Measurements from ENCODE around the gene SHANK1. TPM values are rescaled to one million over a fixed set of nuclear protein-coding genes. Genes with fewer than 3 reads are reported as not detected.

Gene SHANK1
- total RNA-seq, 2 donors from 2014 or later: 0.22 to 0.29 TPM

GRCh38 chr19:50686310-50687032 is 33.1 kb downstream of the SHANK1 start:
- intact Hi-C loops (cut with DNase I): no loop called here
- no peaks in the 10 kb centered on the region for H3K9me3 ChIP-seq
- no peaks in the 10 kb centered on the region for H3K4me1 ChIP-seq
- H3K4me3 ChIP-seq: no peak overlapping the region
- H3K36me3 ChIP-seq: no peaks in the 10 kb centered on the region
- H3K9ac ChIP-seq (ENCODE audit: low read depth in 2 of 2, low read length in 2 of 2): no peak overlapping the region
- no peak overlapping the region for H3K27ac ChIP-seq
- H3K27me3 ChIP-seq: no peaks in the 10 kb centered on the region
- no peak for DNase-seq
- TF ChIP-seq, protein P1, sequence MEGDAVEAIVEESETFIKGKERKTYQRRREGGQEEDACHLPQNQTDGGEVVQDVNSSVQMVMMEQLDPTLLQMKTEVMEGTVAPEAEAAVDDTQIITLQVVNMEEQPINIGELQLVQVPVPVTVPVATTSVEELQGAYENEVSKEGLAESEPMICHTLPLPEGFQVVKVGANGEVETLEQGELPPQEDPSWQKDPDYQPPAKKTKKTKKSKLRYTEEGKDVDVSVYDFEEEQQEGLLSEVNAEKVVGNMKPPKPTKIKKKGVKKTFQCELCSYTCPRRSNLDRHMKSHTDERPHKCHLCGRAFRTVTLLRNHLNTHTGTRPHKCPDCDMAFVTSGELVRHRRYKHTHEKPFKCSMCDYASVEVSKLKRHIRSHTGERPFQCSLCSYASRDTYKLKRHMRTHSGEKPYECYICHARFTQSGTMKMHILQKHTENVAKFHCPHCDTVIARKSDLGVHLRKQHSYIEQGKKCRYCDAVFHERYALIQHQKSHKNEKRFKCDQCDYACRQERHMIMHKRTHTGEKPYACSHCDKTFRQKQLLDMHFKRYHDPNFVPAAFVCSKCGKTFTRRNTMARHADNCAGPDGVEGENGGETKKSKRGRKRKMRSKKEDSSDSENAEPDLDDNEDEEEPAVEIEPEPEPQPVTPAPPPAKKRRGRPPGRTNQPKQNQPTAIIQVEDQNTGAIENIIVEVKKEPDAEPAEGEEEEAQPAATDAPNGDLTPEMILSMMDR (IDR thresholded peaks at IDR 0.05): no peak

DNA sequence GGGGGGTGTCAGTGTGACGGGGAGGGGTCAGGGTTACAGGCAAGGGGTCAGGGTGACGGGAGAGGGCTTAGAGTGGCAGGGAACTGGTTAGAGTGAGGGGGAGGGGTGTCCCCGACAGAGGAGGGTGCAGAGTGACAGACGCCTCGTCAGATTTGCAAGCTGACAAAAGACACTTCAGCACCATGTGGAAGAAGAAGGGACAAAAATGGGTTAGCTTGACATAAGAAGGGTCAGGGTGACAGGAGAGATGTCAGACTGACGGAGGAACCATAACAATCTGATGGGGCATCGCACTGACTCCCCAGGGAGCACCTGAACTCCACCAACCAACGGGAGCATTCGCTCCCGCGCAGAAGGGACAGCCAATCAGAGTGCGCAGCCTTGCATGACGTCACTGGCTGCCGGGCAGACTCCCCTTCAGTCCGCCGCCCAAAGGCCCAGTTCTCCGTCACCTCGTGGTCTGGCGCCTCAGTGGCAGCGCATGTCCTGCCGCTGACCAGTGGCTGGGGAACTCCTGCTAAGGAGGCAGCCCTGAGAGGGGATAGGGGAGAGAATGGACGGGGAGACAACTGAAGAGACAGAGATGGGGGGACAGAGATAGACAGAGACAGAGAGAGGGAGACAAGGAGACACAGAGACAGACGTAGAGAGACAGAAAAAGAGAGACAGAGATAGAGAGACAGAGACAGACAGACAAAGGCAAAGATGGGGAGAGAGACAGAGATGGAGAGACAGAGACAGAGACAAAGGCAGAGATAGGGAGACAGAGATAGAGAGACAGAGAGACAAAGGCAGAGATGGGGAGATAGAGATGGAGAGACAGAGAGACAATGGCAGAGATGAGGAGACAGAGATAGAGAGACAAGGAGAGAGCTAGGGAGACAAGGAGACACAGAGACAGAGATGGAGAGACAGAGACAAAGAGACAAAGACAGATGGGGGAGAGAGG is 40.2 kb downstream of the SHANK1 start:
- TF ChIP-seq, protein P1 (IDR thresholded peaks at IDR 0.05): no peak
- no peaks in the 10 kb centered on the region for H3K27me3 ChIP-seq
- H3K27ac ChIP-seq: no peak overlapping the region
- intact Hi-C loops (cut with DNase I): no loop called here
- H3K9me3 ChIP-seq: no peaks in the 10 kb centered on the region
- DNase-seq: peak; percentile 67
- no peaks in the 10 kb centered on the region for H3K4me1 ChIP-seq
- no peak overlapping the region for H3K9ac ChIP-seq (ENCODE audit: low read depth in 2 of 2, low read length in 2 of 2)
- no peak overlapping the region for H3K4me3 ChIP-seq
- H3K36me3 ChIP-seq: no peaks in the 10 kb centered on the region

DNA sequence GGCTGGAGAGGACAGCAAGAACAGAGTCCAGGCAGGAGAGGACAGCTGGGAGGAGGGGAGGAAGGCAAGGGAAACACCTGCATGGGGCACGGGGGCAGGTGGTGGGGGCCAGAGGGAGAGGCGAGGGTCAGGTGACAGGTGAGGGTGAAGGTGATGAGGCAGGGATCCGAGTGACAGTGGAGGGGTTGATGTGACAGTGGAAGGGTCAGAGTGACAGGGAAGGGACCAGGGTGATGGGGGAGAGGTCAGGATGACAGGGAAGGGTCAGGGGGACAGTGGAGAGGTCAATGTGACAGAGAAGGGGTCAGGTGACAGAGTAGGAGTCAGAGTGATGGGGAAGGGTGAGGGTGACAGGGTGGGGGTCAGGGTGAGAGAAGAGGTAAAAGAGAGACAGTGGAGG is 41.3 kb downstream of the SHANK1 start:
- Histone ChIP-seq H3K9me3 (no peaks in the 10 kb centered on the region), H3K27me3 (no peaks in the 10 kb centered on the region), H3K36me3 (no peaks in the 10 kb centered on the region), H3K27ac (no peak overlapping the region), H3K4me1 (no peaks in the 10 kb centered on the region), H3K9ac (ENCODE audit: low read depth in 2 of 2, low read length in 2 of 2) (no peak overlapping the region), H3K4me3 (no peak overlapping the region)
- intact Hi-C loops (cut with DNase I): no loop called here
- no peak for DNase-seq
- TF ChIP-seq, protein P1 (IDR thresholded peaks at IDR 0.05): no peak

DNA sequence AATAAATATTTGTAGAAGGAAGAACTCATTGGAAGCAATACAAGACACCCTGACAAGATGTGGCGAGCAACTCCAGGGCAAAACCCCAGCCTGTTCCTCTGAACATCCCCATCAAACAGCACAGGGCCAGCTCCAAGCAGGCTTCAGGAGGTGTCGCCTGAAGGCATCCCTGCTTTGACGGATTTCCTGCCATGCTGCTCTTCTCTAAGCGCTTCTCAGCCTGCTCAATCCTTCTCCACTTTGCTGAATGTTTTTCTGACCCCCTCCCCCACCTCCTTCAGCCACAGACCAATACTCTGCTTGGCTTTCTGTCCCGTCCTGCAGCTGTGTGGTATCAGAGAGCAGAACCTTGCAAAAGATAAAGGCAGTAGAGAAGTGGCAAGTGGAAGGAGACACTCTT is 42.0 kb downstream of the SHANK1 start:
- H3K9ac ChIP-seq (ENCODE audit: low read depth in 2 of 2, low read length in 2 of 2): no peak overlapping the region
- H3K27me3 ChIP-seq: no peaks in the 10 kb centered on the region
- no peak for DNase-seq
- H3K4me1 ChIP-seq: no peaks in the 10 kb centered on the region
- no peaks in the 10 kb centered on the region for H3K36me3 ChIP-seq
- no peak overlapping the region for H3K27ac ChIP-seq
- intact Hi-C loops (cut with DNase I): no loop called here
- H3K4me3 ChIP-seq: no peak overlapping the region
- no peaks in the 10 kb centered on the region for H3K9me3 ChIP-seq
- TF ChIP-seq, protein P1 (IDR thresholded peaks at IDR 0.05): no peak

DNA sequence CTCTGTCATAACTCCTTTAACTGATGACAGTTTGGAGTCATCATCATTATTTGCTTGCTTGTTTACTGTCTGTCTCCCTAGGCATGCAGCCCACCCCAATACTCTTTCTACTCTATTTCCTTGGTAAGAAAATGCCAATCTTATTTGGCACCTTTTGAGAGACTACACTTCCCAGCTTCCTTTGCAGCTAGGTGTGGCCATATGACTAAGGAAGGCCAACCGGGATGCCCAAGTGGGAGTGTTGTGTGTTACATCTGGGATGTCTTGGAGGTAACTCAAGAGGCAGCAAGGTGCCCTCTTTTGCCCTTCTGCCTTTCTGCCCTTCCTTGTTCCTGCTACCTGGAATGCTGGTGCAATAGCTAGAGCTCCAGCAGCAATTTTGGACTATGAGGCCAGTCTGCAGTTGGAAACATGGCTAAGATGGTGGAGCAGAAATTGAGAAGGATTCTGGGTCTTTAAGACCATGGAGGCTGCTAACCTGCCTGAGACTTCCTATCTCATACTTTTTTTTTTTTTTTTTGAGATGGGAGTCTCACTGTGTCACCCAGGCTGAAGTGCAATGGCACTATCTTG is 42.9 kb downstream of the SHANK1 start:
- H3K36me3 ChIP-seq: no peaks in the 10 kb centered on the region
- H3K4me1 ChIP-seq: no peaks in the 10 kb centered on the region
- intact Hi-C loops (cut with DNase I): no loop called here
- no peak overlapping the region for H3K27ac ChIP-seq
- H3K9ac ChIP-seq (ENCODE audit: low read depth in 2 of 2, low read length in 2 of 2): no peak overlapping the region
- no peak overlapping the region for H3K4me3 ChIP-seq
- TF ChIP-seq, protein P1 (IDR thresholded peaks at IDR 0.05): no peak
- no peaks in the 10 kb centered on the region for H3K9me3 ChIP-seq
- H3K27me3 ChIP-seq: no peaks in the 10 kb centered on the region
- DNase-seq: no peak

Measured in colonic mucosa (tissue), 4 donors.